Kidney (tissue), 14 donors: Measurements from ENCODE around the gene DHX30. TPM values are rescaled to one million over a fixed set of nuclear protein-coding genes. Genes with fewer than 3 reads are reported as not detected.
A peak's percentile ranks its signal among the peaks of the same experiment; 100 is the strongest.

Experiments
- DNase-seq, 5 donors: peaks; one replicate each; pipeline ENCODE4 v3.0.0-alpha.2; 2013 to 2020
- FAIRE-seq: peaks from 2 replicates; lab custom pipeline; 2012; peaks lifted over from hg19 to GRCh38; lab: Jason Lieb, UNC
- H3K27ac ChIP-seq, 2 donors: one replicate each; pipeline ENCODE4 v1.7.0; 2013; ENCODE audit warnings: low read depth in 2 of 2, low read length in 2 of 2, inconsistent platforms in 1 of 2
- H3K27me3 ChIP-seq: one replicate; pipeline ENCODE4 v1.7.1; 2013; ENCODE audit warnings: low read length, inconsistent platforms; ENCODE audit not compliant: control insufficient read depth, insufficient read depth
- H3K36me3 ChIP-seq, 3 donors: one replicate each; pipeline versions ENCODE4 v1.7.0 to v1.7.1; 2013; ENCODE audit warnings: low read length in 3 of 3, control low read depth in 1 of 3, inconsistent platforms in 1 of 3; ENCODE audit not compliant: insufficient read depth in 3 of 3, control insufficient read depth in 2 of 3
- H3K4me1 ChIP-seq, 3 donors: one replicate each; pipeline versions ENCODE4 v1.7.0 to v1.7.1; 2013; ENCODE audit warnings: low read length in 3 of 3, inconsistent platforms in 1 of 3, low read depth in 1 of 3; ENCODE audit not compliant: control insufficient read depth in 2 of 3, insufficient read depth in 2 of 3
- H3K4me3 ChIP-seq, 3 donors: one replicate each; pipeline versions ENCODE4 v1.7.0 to v1.8.1; 2013; ENCODE audit warnings: low read length in 3 of 3, control low read depth in 1 of 3, inconsistent platforms in 1 of 3
- H3K9ac ChIP-seq, 3 donors: one replicate each; pipeline versions ENCODE4 v1.7.0 to v1.7.1; 2013; ENCODE audit warnings: low read length in 3 of 3, control low read depth in 1 of 3, inconsistent platforms in 1 of 3
- H3K9me3 ChIP-seq, 3 donors: one replicate each; pipeline versions ENCODE4 v1.7.0 to v1.7.1; 2013; ENCODE audit warnings: low read length in 3 of 3, control low read depth in 1 of 3, inconsistent platforms in 1 of 3; ENCODE audit not compliant: control insufficient read depth in 2 of 3, insufficient read depth in 1 of 3
- intact Hi-C: fragments of 100-400 bp; cut with DNase I; formaldehyde crosslinking; loops from one replicate; pipeline ENCODE4 v1.11.1; 2022
- polyA plus RNA-seq: library from polyadenylated mRNA; stranded (reverse); fragments of 350-450 nt; fragmentation: Illumina TruSeq; extraction: RNeasy Lipid Tissue Mini Kit (QIAGEN cat#74804); gene quantifications from one replicate; pipeline ENCODE4 v1.2.3, GENCODE V29; 2014; ENCODE audit warnings: low read depth, low replicate concordance; ENCODE audit not compliant: insufficient read depth
- total RNA-seq: library from RNA; stranded (reverse); fragmentation: NEBNext Ultra II Directional; extraction: Animal tissue kit (Norgen Biotek cat#: 25700); gene quantifications from one replicate; pipeline ENCODE4 v1.2.1, GENCODE V29; 2021
- TF ChIP-seq, protein P1 (sequence below): IDR thresholded peaks from 3 replicates; pipeline ENCODE4 v1.5.1; 2012; ENCODE audit warnings: mild to moderate bottlenecking, moderate library complexity, borderline replicate concordance; ENCODE audit not compliant: insufficient read depth; ENCODE audit errors: extremely low read depth
- donor health status: control.
- donor health status: control.
- donor health status: control.
- donor health status: control.
- donor health status: control.
- donor health status: DM: yes; HTN: yes; CAD: no.
- donor health status: Normal renal cell carcinoma (clear cell type).

DHX30 gene
- total and polyA plus RNA-seq, 2 donors from 2014 or later, result 37.8 to 59.7 TPM

DNA sequence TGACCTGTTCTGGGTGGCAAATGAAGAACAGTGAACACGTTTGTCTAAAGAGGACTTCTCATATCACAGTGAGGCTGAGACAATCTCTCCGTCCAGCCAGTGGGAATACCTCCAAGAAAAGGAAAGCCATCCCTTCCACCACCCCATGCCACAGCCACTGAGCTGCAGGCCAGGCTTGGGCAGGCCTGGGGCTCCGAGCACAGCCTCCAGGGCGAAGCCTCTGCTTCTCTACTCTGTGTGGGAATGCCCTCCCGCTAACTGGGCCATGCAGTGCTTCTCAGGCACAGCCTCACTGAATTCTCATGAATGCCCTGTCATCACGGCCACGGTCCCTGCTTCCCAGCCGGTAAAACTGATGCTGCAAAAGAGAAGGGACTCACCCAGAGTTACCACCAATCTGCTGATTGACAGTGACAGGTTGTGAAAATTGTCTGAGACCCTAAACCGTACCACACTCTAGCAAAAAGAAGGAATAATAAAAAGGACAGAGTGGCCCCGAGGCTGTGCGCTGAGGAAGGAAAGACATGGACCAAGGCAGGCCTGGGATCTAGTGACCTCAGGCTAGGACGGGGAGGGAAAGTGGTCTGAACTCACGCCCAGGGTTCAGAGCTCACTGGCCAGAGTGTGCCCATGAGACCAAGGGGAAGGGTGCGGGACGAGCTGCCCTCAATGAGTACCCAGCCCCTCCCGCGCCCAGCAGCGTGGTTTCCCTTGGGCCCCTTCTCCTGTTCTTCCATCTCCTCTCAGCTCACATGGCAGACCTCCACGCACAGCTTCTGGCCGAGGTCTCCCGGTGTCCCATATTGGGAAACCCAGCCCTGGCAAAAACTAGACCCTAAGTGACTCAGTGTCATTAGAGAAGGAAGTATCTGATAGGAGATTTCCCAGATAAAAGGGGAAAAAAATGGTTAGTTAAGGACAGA is 52.8 kb downstream of the DHX30 start:
- intact Hi-C loops, result loop anchor here (10.0 kb wide), 1 partner anchor 129 kb away; no protein-coding TSS in a partner anchor
- TF ChIP-seq, protein P1, sequence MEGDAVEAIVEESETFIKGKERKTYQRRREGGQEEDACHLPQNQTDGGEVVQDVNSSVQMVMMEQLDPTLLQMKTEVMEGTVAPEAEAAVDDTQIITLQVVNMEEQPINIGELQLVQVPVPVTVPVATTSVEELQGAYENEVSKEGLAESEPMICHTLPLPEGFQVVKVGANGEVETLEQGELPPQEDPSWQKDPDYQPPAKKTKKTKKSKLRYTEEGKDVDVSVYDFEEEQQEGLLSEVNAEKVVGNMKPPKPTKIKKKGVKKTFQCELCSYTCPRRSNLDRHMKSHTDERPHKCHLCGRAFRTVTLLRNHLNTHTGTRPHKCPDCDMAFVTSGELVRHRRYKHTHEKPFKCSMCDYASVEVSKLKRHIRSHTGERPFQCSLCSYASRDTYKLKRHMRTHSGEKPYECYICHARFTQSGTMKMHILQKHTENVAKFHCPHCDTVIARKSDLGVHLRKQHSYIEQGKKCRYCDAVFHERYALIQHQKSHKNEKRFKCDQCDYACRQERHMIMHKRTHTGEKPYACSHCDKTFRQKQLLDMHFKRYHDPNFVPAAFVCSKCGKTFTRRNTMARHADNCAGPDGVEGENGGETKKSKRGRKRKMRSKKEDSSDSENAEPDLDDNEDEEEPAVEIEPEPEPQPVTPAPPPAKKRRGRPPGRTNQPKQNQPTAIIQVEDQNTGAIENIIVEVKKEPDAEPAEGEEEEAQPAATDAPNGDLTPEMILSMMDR, result no peak
- H3K4me3 ChIP-seq, result no peak overlapping the region
- H3K9me3 ChIP-seq, result no peaks in the 10 kb centered on the region
- no peaks in the 10 kb centered on the region for H3K27me3 ChIP-seq
- FAIRE-seq, result no peak
- DNase-seq, result no peak
- no peak overlapping the region for H3K27ac ChIP-seq
- H3K9ac ChIP-seq, result no peak overlapping the region
- H3K36me3 ChIP-seq, result peaks cover 0 to 37% (median 26%) of the 10 kb centered on the region in 3 donors
- H3K4me1 ChIP-seq, result no peaks in the 10 kb centered on the region

DNA sequence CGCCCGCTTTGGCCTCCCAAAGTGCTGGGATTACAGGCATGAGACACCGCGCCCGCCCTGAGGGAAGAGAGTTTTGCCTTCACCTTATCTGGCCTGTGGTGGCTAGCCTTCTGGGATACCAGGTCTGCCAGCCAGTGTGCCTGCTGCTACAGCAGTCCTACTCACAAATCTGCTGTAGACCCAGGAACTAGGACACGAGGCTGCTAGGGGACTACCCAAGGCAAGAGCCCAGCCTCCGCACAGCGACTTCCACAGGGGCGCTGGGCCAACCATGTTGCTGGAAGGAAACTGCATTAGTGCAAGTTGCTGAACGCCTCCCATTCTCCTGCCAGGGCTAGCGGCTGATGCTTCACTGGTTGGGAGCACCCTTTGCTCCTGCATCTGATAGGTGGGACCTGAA is 53.7 kb downstream of the DHX30 start:
- H3K9me3 ChIP-seq, result no peaks in the 10 kb centered on the region
- intact Hi-C loops, result loop anchor here (10.0 kb wide), 1 partner anchor 128 kb away; no protein-coding TSS in a partner anchor
- H3K27ac ChIP-seq, result no peak overlapping the region
- DNase-seq, result peak in 1 of 5 donors; percentile 56
- H3K36me3 ChIP-seq, result peaks cover 0 to 32% (median 20%) of the 10 kb centered on the region in 3 donors
- no peak for FAIRE-seq
- H3K4me3 ChIP-seq, result no peak overlapping the region
- H3K4me1 ChIP-seq, result no peaks in the 10 kb centered on the region
- no peaks in the 10 kb centered on the region for H3K27me3 ChIP-seq
- TF ChIP-seq, protein P1, result no peak
- no peak overlapping the region for H3K9ac ChIP-seq

DNA sequence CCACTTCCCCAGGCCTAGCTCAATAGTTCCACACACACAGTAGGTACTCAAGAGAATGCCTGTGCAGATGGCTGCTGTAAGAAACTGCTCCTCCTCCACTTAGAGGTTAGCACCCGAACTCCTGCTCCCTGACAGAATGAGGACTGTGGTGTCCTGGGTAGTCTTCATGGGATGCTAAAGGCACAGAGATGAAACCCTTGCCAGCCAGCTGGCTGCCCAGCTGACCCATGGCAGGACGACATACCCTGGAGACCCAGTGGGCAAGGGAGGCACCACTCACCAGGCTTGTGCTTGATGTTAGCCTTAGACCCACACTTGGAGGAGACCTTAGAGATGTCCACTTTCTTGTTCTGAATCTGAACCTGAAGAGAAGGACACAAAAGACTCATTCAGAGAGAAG is 54.2 kb downstream of the DHX30 start:
- Histone ChIP-seq H3K9me3 (no peaks in the 10 kb centered on the region), H3K4me3 (no peak overlapping the region), H3K27ac (no peak overlapping the region), H3K4me1 (no peaks in the 10 kb centered on the region), H3K27me3 (no peaks in the 10 kb centered on the region), H3K9ac (no peak overlapping the region), H3K36me3 (peaks cover 0 to 32% (median 17%) of the 10 kb centered on the region in 3 donors)
- intact Hi-C loops, result loop anchor here (10.0 kb wide), 1 partner anchor 128 kb away; no protein-coding TSS in a partner anchor
- TF ChIP-seq, protein P1, result no peak
- DNase-seq (peak in 1 of 5 donors; percentile 12), FAIRE-seq (no peak)
